ENCODE results near the gene IL9.

IL9 gene

GRCh38 chr5:135937245-135937911 is 41.7 kb upstream of the IL9 start:
- no peaks in the 10 kb centered on the region for H3K79me2 ChIP-seq
- H3K4me2 ChIP-seq (ENCODE audit: low read length): no peak overlapping the region
- H3K27me3 ChIP-seq (ENCODE audit: control insufficient read depth, insufficient read depth, low read length): no peaks in the 10 kb centered on the region
- no peaks in the 10 kb centered on the region for H3K36me3 ChIP-seq (ENCODE audit: control insufficient read depth, insufficient read depth, low read length)
- H3K4me1 ChIP-seq: no peaks in the 10 kb centered on the region
- H3K9me3 ChIP-seq (ENCODE audit: control insufficient read depth, low read length): no peaks in the 10 kb centered on the region
- no peak overlapping the region for H3K4me3 ChIP-seq (ENCODE audit: low read depth, low read length)
- TF ChIP-seq, protein P1, sequence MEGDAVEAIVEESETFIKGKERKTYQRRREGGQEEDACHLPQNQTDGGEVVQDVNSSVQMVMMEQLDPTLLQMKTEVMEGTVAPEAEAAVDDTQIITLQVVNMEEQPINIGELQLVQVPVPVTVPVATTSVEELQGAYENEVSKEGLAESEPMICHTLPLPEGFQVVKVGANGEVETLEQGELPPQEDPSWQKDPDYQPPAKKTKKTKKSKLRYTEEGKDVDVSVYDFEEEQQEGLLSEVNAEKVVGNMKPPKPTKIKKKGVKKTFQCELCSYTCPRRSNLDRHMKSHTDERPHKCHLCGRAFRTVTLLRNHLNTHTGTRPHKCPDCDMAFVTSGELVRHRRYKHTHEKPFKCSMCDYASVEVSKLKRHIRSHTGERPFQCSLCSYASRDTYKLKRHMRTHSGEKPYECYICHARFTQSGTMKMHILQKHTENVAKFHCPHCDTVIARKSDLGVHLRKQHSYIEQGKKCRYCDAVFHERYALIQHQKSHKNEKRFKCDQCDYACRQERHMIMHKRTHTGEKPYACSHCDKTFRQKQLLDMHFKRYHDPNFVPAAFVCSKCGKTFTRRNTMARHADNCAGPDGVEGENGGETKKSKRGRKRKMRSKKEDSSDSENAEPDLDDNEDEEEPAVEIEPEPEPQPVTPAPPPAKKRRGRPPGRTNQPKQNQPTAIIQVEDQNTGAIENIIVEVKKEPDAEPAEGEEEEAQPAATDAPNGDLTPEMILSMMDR (IDR thresholded peaks at IDR 0.05): no peak
- no peak overlapping the region for H3K9ac ChIP-seq
- H3K27ac ChIP-seq: no peak overlapping the region
- H2AFZ ChIP-seq: no peak overlapping the region

DNA sequence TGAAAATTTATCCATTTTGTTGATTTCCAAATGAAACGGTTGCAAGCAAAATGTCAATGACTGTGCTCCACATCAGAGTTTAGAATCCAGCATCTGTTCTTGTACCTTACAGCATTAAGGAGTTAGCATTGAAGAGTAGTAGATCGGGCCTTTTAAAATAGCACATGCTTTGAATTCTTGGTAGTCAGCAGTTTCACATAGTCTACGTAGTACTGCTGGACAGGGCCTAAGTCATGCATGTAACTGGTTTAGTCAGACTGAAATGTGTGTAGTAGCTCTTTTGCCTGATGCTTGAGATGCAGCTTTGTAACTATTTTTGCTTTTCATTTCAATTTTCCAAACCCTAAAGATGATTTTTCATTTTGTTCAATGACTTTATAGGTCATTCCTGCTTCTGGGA is 39.3 kb upstream of the IL9 start:
- Histone ChIP-seq H3K27me3 (ENCODE audit: control insufficient read depth, insufficient read depth, low read length) (peaks cover 3% of the 10 kb centered on the region), H3K4me3 (ENCODE audit: low read depth, low read length) (no peak overlapping the region), H3K4me1 (no peaks in the 10 kb centered on the region), H3K9me3 (ENCODE audit: control insufficient read depth, low read length) (no peaks in the 10 kb centered on the region), H3K36me3 (ENCODE audit: control insufficient read depth, insufficient read depth, low read length) (no peaks in the 10 kb centered on the region), H2AFZ (no peak overlapping the region), H3K79me2 (no peaks in the 10 kb centered on the region), H3K9ac (no peak overlapping the region), H3K4me2 (ENCODE audit: low read length) (no peak overlapping the region), H3K27ac (no peak overlapping the region)
- TF ChIP-seq, protein P1 (IDR thresholded peaks at IDR 0.05): no peak

DNA sequence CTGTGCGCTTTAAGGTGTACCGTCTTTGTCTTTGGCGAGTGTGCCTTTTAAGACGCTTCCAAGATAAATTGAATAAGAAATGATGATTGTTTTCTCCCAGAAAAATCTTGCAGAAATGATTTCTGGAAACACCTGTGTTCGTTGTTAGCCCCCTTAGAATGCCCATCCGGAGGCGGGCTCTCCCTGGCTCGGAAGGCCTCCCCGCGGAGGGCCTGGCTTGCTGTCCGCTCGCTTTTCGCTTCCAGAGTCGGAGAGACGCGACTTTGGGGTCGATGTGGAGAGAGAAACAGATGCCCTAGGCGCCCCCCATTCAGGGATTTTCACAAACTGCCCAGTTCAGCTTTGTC is 35.3 kb upstream of the IL9 start:
- Histone ChIP-seq H3K4me3 (ENCODE audit: low read depth, low read length) (no peak overlapping the region), H3K27me3 (ENCODE audit: control insufficient read depth, insufficient read depth, low read length) (peaks cover 3% of the 10 kb centered on the region)
- TF ChIP-seq, protein P1 (IDR thresholded peaks at IDR 0.05): no peak

DNA sequence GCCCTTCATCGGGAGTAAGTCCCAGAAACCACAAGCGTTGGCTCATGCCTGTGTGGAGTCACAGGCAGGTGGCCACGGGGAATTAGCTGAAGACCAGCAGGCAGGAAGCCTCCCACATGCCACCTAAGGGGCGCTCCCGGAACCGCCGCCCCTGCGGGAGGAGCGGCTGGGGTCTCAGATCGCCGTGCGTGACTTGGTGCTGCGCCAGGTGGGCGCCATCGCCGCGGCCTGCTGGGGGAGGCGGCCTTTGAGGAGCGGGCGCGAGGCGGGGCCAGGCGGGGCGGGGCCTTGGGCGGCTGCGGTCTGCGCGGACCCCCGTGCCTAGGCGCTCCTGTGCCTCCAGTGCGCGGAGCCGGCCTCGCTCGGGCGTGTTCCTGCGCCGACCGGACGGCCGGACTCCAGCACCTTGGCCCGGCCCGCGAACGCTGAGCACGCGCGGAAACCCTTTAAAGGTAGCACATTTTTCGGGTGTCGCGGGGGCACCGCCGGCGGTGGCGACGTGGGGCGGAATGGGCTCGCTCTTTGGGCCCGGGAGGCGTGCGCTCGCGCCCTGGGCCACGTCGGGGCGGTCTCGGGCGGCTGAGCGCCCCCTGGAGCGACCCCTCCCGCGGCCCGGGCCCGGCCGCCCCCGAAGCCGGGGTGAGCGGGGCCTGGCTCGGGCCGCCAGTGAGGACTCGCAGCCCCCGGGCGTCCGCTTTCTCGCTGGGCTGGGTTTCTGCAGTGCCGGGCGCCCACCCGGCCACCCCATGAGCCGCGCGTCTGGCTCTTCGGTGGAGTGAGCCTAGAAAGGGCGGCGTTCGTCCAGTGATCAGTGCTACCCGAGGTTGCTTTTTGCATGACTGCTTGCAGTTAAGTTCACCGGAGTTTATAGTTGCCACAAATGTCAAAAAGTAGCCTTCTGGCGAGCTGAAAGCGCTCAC is 34.6 kb upstream of the IL9 start:
- Histone ChIP-seq H3K36me3 (ENCODE audit: control insufficient read depth, insufficient read depth, low read length) (no peaks in the 10 kb centered on the region), H3K27me3 (ENCODE audit: control insufficient read depth, insufficient read depth, low read length) (peaks cover 3% of the 10 kb centered on the region), H3K4me2 (ENCODE audit: low read length) (peak overlapping the region; percentile 45), H3K79me2 (no peaks in the 10 kb centered on the region), H3K4me3 (ENCODE audit: low read depth, low read length) (no peak overlapping the region), H3K4me1 (no peaks in the 10 kb centered on the region), H3K27ac (no peak overlapping the region), H2AFZ (no peak overlapping the region), H3K9ac (no peak overlapping the region), H3K9me3 (ENCODE audit: control insufficient read depth, low read length) (no peaks in the 10 kb centered on the region)
- TF ChIP-seq, protein P1 (IDR thresholded peaks at IDR 0.05): no peak

More for the DNA sequence above, 35.3 kb upstream of the IL9 start:
- no peaks in the 10 kb centered on the region for H3K36me3 ChIP-seq (ENCODE audit: control insufficient read depth, insufficient read depth, low read length)
- H3K9ac ChIP-seq: no peak overlapping the region
- H3K9me3 ChIP-seq (ENCODE audit: control insufficient read depth, low read length): no peaks in the 10 kb centered on the region
- no peak overlapping the region for H2AFZ ChIP-seq
- H3K27ac ChIP-seq: no peak overlapping the region
- no peak overlapping the region for H3K4me2 ChIP-seq (ENCODE audit: low read length)
- H3K4me1 ChIP-seq: no peaks in the 10 kb centered on the region
- H3K79me2 ChIP-seq: no peaks in the 10 kb centered on the region
